ENCODE results near the gene FNDC4. TPM values are rescaled to one million over a fixed set of nuclear protein-coding genes. Genes with fewer than 3 reads are reported as not detected.

Gene FNDC4
- total RNA-seq, 4 donors from 2014 or later, result 24.0 to 82.0 (median 52.2) TPM

- no peak for TF ChIP-seq CTCF (IDR thresholded peaks at IDR 0.05)
- DNase-seq (ENCODE audit: low spot score), result no peak
These were observed 52.1 kb downstream of the FNDC4 start for GRCh38 chr2:27442920-27443282.

GRCh38 chr2:27441958-27442919, 52.8 kb downstream of the FNDC4 start, which contains the start of gene KRTCAP3:
Gene KRTCAP3 (plus strand): TSS chr2:27442381. CDS start chr2:27442413, 32 bp downstream.
- ATAC-seq (ENCODE audit: low FRiP score), result peak; percentile 58
- DNase-seq (ENCODE audit: low spot score), result no peak

More at GRCh38 chr2:27442920-27443282, 52.1 kb downstream of the FNDC4 start:
- peak; percentile 16 for ATAC-seq (ENCODE audit: low FRiP score)

More at GRCh38 chr2:27441958-27442919, 52.8 kb downstream of the FNDC4 start, which contains the start of gene KRTCAP3:
- no peak for TF ChIP-seq CTCF (IDR thresholded peaks at IDR 0.05)

Small RNAs within 50 kb of the gene (small RNA-seq; reads per million reads assigned to genes)
- gene RNU6-986P, result not detected

Other genes with a start within 250 kb of the FNDC4 start
- not detected for gene SLC30A3, start 232.2 kb downstream of the FNDC4 start, total RNA-seq
- under 1 TPM in 1 of 4 donors, not detected in 3; 0.79 TPM for gene DNAJC5G, start 219.8 kb downstream of the FNDC4 start, total RNA-seq
- gene TRIM54, start 212.8 kb downstream of the FNDC4 start, total RNA-seq, result 1 to 10 TPM in 1 of 4 donors, not detected in 3; 2.5 TPM
- 1 to 10 TPM; 1.4 to 4.9 (median 2.3) TPM for gene UCN, start 186.8 kb downstream of the FNDC4 start, total RNA-seq
- gene MPV17, start 172.1 kb downstream of the FNDC4 start, total RNA-seq, result 10 to 100 TPM; 63.0 to 97.8 (median 77.2) TPM
- 10 to 100 TPM; 24.8 to 76.1 (median 34.8) TPM for gene GTF3C2, start 138.4 kb downstream of the FNDC4 start, total RNA-seq
- gene EIF2B4, start 124.9 kb downstream of the FNDC4 start, total RNA-seq, result 10 to 100 TPM; 33.4 to 53.0 (median 42.5) TPM
- 100 to 1,000 TPM in 3 of 4 donors, 10 to 100 TPM in 1; 92.6 to 116 (median 105) TPM for gene SNX17, start 124.6 kb downstream of the FNDC4 start, total RNA-seq
- 10 to 100 TPM in 2 of 4 donors, 1 to 10 TPM in 2; 8.2 to 17.2 (median 11.1) TPM for gene ZNF513, start 114.5 kb downstream of the FNDC4 start, total RNA-seq
- gene PPM1G, start 85.6 kb downstream of the FNDC4 start, total RNA-seq, result 10 to 100 TPM; 44.6 to 71.9 (median 60.4) TPM
- 10 to 100 TPM; 65.6 to 75.5 (median 71.8) TPM for gene NRBP1, start 66.6 kb downstream of the FNDC4 start, total RNA-seq
- gene KRTCAP3, start 52.8 kb downstream of the FNDC4 start, total RNA-seq, result 1 to 10 TPM in 2 of 4 donors, under 1 TPM in 1, not detected in 1; 0.75 to 1.8 (median 1.3) TPM
- gene IFT172, start 5.5 kb downstream of the FNDC4 start, total RNA-seq, result 10 to 100 TPM; 13.6 to 40.5 (median 32.4) TPM
- gene GCKR, start 1.6 kb upstream of the FNDC4 start, total RNA-seq, result 1 to 10 TPM in 3 of 4 donors, under 1 TPM in 1; 0.56 to 1.7 (median 1.4) TPM
- 10 to 100 TPM; 15.6 to 74.2 (median 20.2) TPM for gene ZNF512, start 87.8 kb upstream of the FNDC4 start, total RNA-seq
- gene CCDC121, start 133.8 kb upstream of the FNDC4 start, total RNA-seq, result 1 to 10 TPM; 1.2 to 8.0 (median 3.2) TPM
- gene GPN1, start 133.8 kb upstream of the FNDC4 start, total RNA-seq, result 10 to 100 TPM; 21.0 to 32.5 (median 24.9) TPM
- gene SUPT7L, start 168.4 kb upstream of the FNDC4 start, total RNA-seq, result 10 to 100 TPM; 24.9 to 32.9 (median 28.0) TPM
- gene SLC4A1AP, start 168.7 kb upstream of the FNDC4 start, total RNA-seq, result 10 to 100 TPM; 16.1 to 24.1 (median 20.4) TPM

All from omental fat pad (tissue), 4 donors.